H1 (cell line): ENCODE data around the gene SMYD1.

ENCODE experiments used
- EZH2 ChIP-seq: fragments of 200-600 bp; sonication (generic); IDR thresholded peaks from 2 replicates; pipeline ENCODE4 v1.7.1; 2012; ENCODE audit warnings: low read depth, mild to moderate bottlenecking, moderate library complexity, low read length, inconsistent platforms; ENCODE audit not compliant: severe bottlenecking
- RAD21 ChIP-seq, 2 experiments: IDR thresholded peaks in 1 of 2; conservative IDR thresholded peaks in 1 of 2; 2 replicates each; pipeline ENCODE4 v1.6.1; 2011; ENCODE audit warnings: low read depth in 2 of 2, low read length in 2 of 2, improper control_type of control experiment in 1 of 2, inconsistent platforms in 1 of 2, mild to moderate bottlenecking in 1 of 2, moderate library complexity in 1 of 2
- TF ChIP-seq, protein P1 (sequence below), 3 experiments: IDR thresholded peaks; 1 replicate in 2 of 3; 2 replicates in 1 of 3; pipeline versions ENCODE4 v1.5.1 to v1.6.1; 2011; ENCODE audit warnings: low read length in 3 of 3, mild to moderate bottlenecking in 3 of 3, inconsistent platforms in 2 of 3, low read depth in 1 of 3, moderate library complexity in 1 of 3; ENCODE audit not compliant: insufficient read depth in 1 of 3; ENCODE audit errors: control extremely low read depth in 1 of 3

GRCh38 chr2:88129313-88129959 is 61.8 kb downstream of the SMYD1 start:
- TF ChIP-seq RAD21 (IDR thresholded peaks at IDR 0.05 in 1 of 2, conservative IDR thresholded peaks at IDR 0.05 in 1 of 2; ENCODE audit: low read depth in 2 of 2, low read length in 2 of 2), result no peak
- TF ChIP-seq EZH2, result no peak
- TF ChIP-seq, protein P1, sequence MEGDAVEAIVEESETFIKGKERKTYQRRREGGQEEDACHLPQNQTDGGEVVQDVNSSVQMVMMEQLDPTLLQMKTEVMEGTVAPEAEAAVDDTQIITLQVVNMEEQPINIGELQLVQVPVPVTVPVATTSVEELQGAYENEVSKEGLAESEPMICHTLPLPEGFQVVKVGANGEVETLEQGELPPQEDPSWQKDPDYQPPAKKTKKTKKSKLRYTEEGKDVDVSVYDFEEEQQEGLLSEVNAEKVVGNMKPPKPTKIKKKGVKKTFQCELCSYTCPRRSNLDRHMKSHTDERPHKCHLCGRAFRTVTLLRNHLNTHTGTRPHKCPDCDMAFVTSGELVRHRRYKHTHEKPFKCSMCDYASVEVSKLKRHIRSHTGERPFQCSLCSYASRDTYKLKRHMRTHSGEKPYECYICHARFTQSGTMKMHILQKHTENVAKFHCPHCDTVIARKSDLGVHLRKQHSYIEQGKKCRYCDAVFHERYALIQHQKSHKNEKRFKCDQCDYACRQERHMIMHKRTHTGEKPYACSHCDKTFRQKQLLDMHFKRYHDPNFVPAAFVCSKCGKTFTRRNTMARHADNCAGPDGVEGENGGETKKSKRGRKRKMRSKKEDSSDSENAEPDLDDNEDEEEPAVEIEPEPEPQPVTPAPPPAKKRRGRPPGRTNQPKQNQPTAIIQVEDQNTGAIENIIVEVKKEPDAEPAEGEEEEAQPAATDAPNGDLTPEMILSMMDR (IDR thresholded peaks at IDR 0.05; ENCODE audit: control extremely low read depth in 1 of 3, insufficient read depth in 1 of 3, low read depth in 1 of 3, low read length in 3 of 3), result no peak
